Ovary (tissue), 3 donors: ENCODE data around the gene SMC1B.

ENCODE experiments used
- EP300 ChIP-seq: sonication (generic); formaldehyde crosslinking; IDR thresholded peaks from one replicate; pipeline ENCODE4 v1.6.1; 2017; ENCODE audit warnings: antibody characterized with exemption
- POLR2A ChIP-seq: fragments of 450-650 bp; IDR thresholded peaks from one replicate; pipeline ENCODE4 v1.6.1; 2017; ENCODE audit warnings: antibody characterized with exemption, mild to moderate bottlenecking, moderate library complexity
- TF ChIP-seq, protein P1 (sequence below), 3 donors: fragments of 450-650 bp in 2 of 3; fragments of 200-600 bp in 1 of 3; IDR thresholded peaks; one replicate each; pipeline versions ENCODE4 v1.5.1 to v1.8.0; 2016 to 2022; ENCODE audit warnings: antibody characterized with exemption in 3 of 3, mild to moderate bottlenecking in 1 of 3
- donor health status: DM: no; HTN: no; CAD: no.

DNA sequence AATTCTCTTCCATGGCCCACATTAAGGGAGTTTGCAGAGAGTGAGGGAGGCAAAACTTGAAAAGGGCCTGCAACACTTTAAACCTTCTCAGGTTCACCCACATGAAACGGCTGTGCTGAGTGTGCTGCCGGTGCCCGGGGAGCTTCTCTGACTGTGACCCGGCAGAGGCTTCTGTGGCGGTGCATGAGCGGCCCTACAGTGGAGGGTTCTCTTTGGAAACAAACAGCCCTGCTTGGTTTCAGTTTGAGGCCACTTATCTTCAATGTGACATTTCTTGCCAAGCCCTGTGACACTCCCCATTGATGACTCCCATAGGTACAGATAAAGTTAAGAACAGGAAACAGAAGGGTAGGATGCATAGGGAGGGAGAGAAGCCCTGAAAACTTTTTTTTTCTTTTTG is 71.9 kb downstream of the SMC1B start:
- TF ChIP-seq EP300 (no peak), POLR2A (no peak)
- TF ChIP-seq, protein P1, sequence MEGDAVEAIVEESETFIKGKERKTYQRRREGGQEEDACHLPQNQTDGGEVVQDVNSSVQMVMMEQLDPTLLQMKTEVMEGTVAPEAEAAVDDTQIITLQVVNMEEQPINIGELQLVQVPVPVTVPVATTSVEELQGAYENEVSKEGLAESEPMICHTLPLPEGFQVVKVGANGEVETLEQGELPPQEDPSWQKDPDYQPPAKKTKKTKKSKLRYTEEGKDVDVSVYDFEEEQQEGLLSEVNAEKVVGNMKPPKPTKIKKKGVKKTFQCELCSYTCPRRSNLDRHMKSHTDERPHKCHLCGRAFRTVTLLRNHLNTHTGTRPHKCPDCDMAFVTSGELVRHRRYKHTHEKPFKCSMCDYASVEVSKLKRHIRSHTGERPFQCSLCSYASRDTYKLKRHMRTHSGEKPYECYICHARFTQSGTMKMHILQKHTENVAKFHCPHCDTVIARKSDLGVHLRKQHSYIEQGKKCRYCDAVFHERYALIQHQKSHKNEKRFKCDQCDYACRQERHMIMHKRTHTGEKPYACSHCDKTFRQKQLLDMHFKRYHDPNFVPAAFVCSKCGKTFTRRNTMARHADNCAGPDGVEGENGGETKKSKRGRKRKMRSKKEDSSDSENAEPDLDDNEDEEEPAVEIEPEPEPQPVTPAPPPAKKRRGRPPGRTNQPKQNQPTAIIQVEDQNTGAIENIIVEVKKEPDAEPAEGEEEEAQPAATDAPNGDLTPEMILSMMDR (IDR thresholded peaks at IDR 0.05), result no peak
